ENCODE measurements around the gene UBN1.

DNA sequence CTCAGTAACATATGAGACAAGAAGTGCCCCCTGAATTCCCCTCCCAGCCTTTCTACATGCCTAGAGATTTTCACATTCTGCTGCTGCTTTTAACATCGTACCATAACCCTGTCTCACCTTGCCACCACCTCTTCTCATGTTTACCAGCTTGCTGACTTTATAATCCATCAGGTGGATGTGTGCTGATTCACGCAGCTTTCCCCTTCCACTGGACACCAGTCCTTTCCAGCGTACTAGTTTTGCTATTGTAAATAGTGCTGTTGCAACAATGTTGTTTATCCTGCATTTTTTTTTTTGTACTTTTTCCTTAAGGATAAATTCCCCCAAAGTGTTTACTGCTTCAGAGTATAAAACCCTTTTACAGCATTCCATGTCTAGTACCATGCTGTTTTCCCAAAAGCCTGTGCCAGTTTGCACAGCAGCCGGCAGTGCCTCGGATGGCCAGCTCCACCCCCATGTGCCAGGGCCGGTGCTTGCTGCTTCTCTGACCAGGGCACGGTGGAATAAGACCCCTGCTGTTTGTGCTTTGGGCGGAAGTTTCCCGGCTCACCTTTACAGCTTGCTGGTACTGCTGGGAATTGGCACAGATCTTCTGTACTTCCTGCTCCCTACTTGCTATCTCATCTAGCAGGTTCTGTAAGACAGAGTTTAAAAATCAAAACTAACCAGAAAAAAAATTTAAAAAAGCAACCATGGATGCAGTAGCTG, 41.3 kb downstream of the UBN1 start:
- TF ChIP-seq POLR2AphosphoS5 (IDR thresholded peaks at IDR 0.05; ENCODE audit: borderline replicate concordance, low read depth, low read length) (no peak), EZH2 (IDR thresholded peaks at IDR 0.05) (no peak)

Measured in SK-N-MC (cell line).